Left ventricle myocardium inferior (tissue), 1 donor: ENCODE results near the gene OSM. TPM values are rescaled to one million over a fixed set of nuclear protein-coding genes. Genes with fewer than 3 reads are reported as not detected.

Experiments used
- DNase-seq: peaks from one replicate; pipeline ENCODE4 v3.0.0-alpha.2; 2020
- H3K27ac ChIP-seq: fragments of 200-600 bp; replicated peaks from 2 replicates; pipeline ENCODE4 v1.8.0; 2021
- H3K27me3 ChIP-seq: fragments of 200-600 bp; 2 replicates; pipeline ENCODE4 v1.8.0; 2021; ENCODE audit warnings: low read depth
- H3K36me3 ChIP-seq: fragments of 200-600 bp; 2 replicates; pipeline ENCODE4 v1.8.0; 2021
- H3K4me1 ChIP-seq: fragments of 200-600 bp; 2 replicates; pipeline ENCODE4 v1.8.0; 2021
- H3K4me3 ChIP-seq: fragments of 200-600 bp; 2 replicates; pipeline ENCODE4 v1.8.0; 2021; ENCODE audit warnings: mild to moderate bottlenecking, moderate library complexity
- H3K9me3 ChIP-seq: fragments of 200-600 bp; replicated peaks from 2 replicates; pipeline ENCODE4 v1.8.0; 2021
- CTCF ChIP-seq: fragments of 200-600 bp; IDR thresholded peaks from 2 replicates; pipeline ENCODE4 v1.8.0; 2021; ENCODE audit warnings: antibody characterized with exemption, mild to moderate bottlenecking, borderline replicate concordance
- intact Hi-C: fragments of 100-400 bp; cut with micrococcal nuclease; formaldehyde crosslinking; loops from one replicate; pipeline ENCODE4 v1.11.0; 2022
- total RNA-seq: library from RNA; stranded (reverse); fragmentation: NEBNext Ultra II Directional; extraction: Animal tissue kit (Norgen Biotek cat#: 25700); gene quantifications from one replicate; pipeline ENCODE4 v1.2.1, GENCODE V29; 2021
- donor health status: DM: no; HTN: yes; CAD: no; lungs with severe emphysema.

The OSM gene
- total RNA-seq, 1 donor from 2014 or later, result not detected

GRCh38 chr22:30250661-30251267 lies 15.9 kb downstream of the OSM start:
- Histone ChIP-seq H3K4me1 (peaks cover 42% of the 10 kb centered on the region), H3K36me3 (no peaks in the 10 kb centered on the region), H3K27ac (peak overlapping the region; percentile 31), H3K4me3 (no peak overlapping the region), H3K27me3 (peaks cover 74% of the 10 kb centered on the region), H3K9me3 (no peaks in the 10 kb centered on the region)
- DNase-seq, result no peak
- intact Hi-C loops, result no loop called here
- no peak for TF ChIP-seq CTCF

- no peak for TF ChIP-seq CTCF
- Histone ChIP-seq H3K9me3 (no peaks in the 10 kb centered on the region), H3K4me3 (no peak overlapping the region), H3K4me1 (peaks cover 44% of the 10 kb centered on the region), H3K27ac (no peak overlapping the region), H3K27me3 (peaks cover 77% of the 10 kb centered on the region), H3K36me3 (no peaks in the 10 kb centered on the region)
- no peak for DNase-seq
- intact Hi-C loops, result no loop called here
Measured at GRCh38 chr22:30250039-30250565, 16.5 kb downstream of the OSM start.

GRCh38 chr22:30249049-30250038 lies 17.3 kb downstream of the OSM start:
- Histone ChIP-seq H3K4me1 (peaks cover 44% of the 10 kb centered on the region), H3K4me3 (peak overlapping the region; percentile 27), H3K27me3 (peaks cover 77% of the 10 kb centered on the region), H3K9me3 (no peaks in the 10 kb centered on the region), H3K36me3 (no peaks in the 10 kb centered on the region), H3K27ac (peak overlapping the region; percentile 58)
- TF ChIP-seq CTCF, result no peak
- DNase-seq, result peak; percentile 74
- intact Hi-C loops, result no loop called here

- H3K27me3 ChIP-seq, result peaks cover 79% of the 10 kb centered on the region
Measured at GRCh38 chr22:30248484-30248883, 18.2 kb downstream of the OSM start.

More at GRCh38 chr22:30248484-30248883, 18.2 kb downstream of the OSM start:
- no peak for TF ChIP-seq CTCF
- Histone ChIP-seq H3K27ac (peak overlapping the region; percentile 58), H3K4me3 (peak overlapping the region; percentile 27), H3K9me3 (no peaks in the 10 kb centered on the region), H3K4me1 (peaks cover 39% of the 10 kb centered on the region), H3K36me3 (no peaks in the 10 kb centered on the region)
- intact Hi-C loops, result no loop called here
- DNase-seq, result no peak
